Mesenteric fat pad (tissue), 1 donor: Measurements from ENCODE around the gene GSTCD. TPM values are rescaled to one million over a fixed set of nuclear protein-coding genes. Genes with fewer than 3 reads are reported as not detected.

ENCODE experiments used
- DNase-seq: peaks from one replicate; pipeline ENCODE4 v3.0.0-alpha.2; 2020; ENCODE audit warnings: low spot score
- total RNA-seq: library from RNA; stranded (reverse); fragmentation: NEBNext Ultra II Directional; extraction: Animal tissue kit (Norgen Biotek cat#: 25700); gene quantifications from one replicate; pipeline ENCODE4 v1.2.1, GENCODE V29; 2021
- donor health status: DM: yes; HTN: yes; CAD: no.

The GSTCD gene
- total RNA-seq, 1 donor from 2014 or later: 6.6 TPM

- DNase-seq: no peak
Measured at GRCh38 chr4:105871997-105872396, 163.4 kb downstream of the GSTCD start.

GRCh38 chr4:105875233-105875632 lies 166.6 kb downstream of the GSTCD start:
- no peak for DNase-seq

GRCh38 chr4:105878668-105879067 lies 170.1 kb downstream of the GSTCD start:
- DNase-seq: no peak

- DNase-seq: no peak
Measured at GRCh38 chr4:105887508-105887907, 178.9 kb downstream of the GSTCD start.

GRCh38 chr4:105894660-105895582 lies 186.3 kb downstream of the GSTCD start, which contains the start of gene NPNT:
TSS of gene NPNT (plus strand) at chr4:105895471. CDS start at chr4:105895653, 182 bp downstream.
- no peak for DNase-seq

- DNase-seq: peak; percentile 90
Measured at GRCh38 chr4:105895583-105896460, 187.2 kb downstream of the GSTCD start.

GRCh38 chr4:105896461-105896942 lies 187.9 kb downstream of the GSTCD start:
- DNase-seq: no peak

Other genes starting within 250 kb of the GSTCD start
- gene PPA2, start 234.7 kb upstream of the GSTCD start, total RNA-seq: 67.2 TPM
- gene ARHGEF38, start 156.2 kb upstream of the GSTCD start, total RNA-seq: not detected
- 15.9 TPM for gene INTS12, start 95 bp upstream of the GSTCD start, total RNA-seq
- 6.9 TPM for gene NPNT, start 186.7 kb downstream of the GSTCD start, total RNA-seq